Stomach (tissue), 9 donors: Measurements from ENCODE around the gene MBP. TPM values are rescaled to one million over a fixed set of nuclear protein-coding genes. Genes with fewer than 3 reads are reported as not detected.
A peak's percentile ranks its signal among the peaks of the same experiment; 100 is the strongest.

Experiments
- DNase-seq, 2 donors: peaks; one replicate each; pipeline versions ENCODE4 v3.0.0 to v3.0.0-alpha.2; 2013 to 2019
- H3K27ac ChIP-seq, 5 donors: fragments of 200-600 bp in 4 of 5; sonication (generic) in 4 of 5; one replicate each; pipeline ENCODE4 v1.5.1; 2013 to 2019; ENCODE audit warnings: mild to moderate bottlenecking in 1 of 5, moderate library complexity in 1 of 5
- H3K27me3 ChIP-seq, 3 donors: fragments of 200-600 bp; sonication (generic); one replicate each; pipeline ENCODE4 v1.5.1; 2017 to 2019; ENCODE audit warnings: mixed run types in 1 of 3
- H3K36me3 ChIP-seq, 4 donors: fragments of 200-600 bp; sonication (generic); 1 replicate in 3 of 4; 2 replicates in 1 of 4; pipeline ENCODE4 v1.5.1; 2016 to 2019
- H3K4me1 ChIP-seq, 4 donors: fragments of 200-600 bp; sonication (generic); one replicate each; pipeline ENCODE4 v1.5.1; 2016 to 2019
- H3K4me3 ChIP-seq, 4 donors: fragments of 200-600 bp; sonication (generic) in 3 of 4; one replicate each; pipeline ENCODE4 v1.5.1; 2016 to 2019; ENCODE audit warnings: mild to moderate bottlenecking in 1 of 4
- H3K9me3 ChIP-seq, 4 donors: fragments of 200-600 bp; sonication (generic); one replicate each; pipeline ENCODE4 v1.5.1; 2016 to 2019
- CTCF ChIP-seq, 7 experiments: fragments of 450-650 bp in 4 of 7; fragments of 200-600 bp in 3 of 7; sonication (generic) in 3 of 7; IDR thresholded peaks; one replicate each; pipeline ENCODE4 v1.5.1; 2016 to 2019; ENCODE audit warnings: antibody characterized with exemption in 7 of 7, control low read depth in 2 of 7, mild to moderate bottlenecking in 1 of 7
- EP300 ChIP-seq: sonication (generic); formaldehyde crosslinking; IDR thresholded peaks from one replicate; pipeline ENCODE4 v1.6.1; 2017; ENCODE audit warnings: antibody characterized with exemption
- POLR2A ChIP-seq, 4 donors: fragments of 450-650 bp; IDR thresholded peaks; one replicate each; pipeline ENCODE4 v1.6.1; 2016; ENCODE audit warnings: antibody characterized with exemption in 4 of 4, control low read depth in 2 of 4, mild to moderate bottlenecking in 1 of 4, moderate library complexity in 1 of 4
- POLR2AphosphoS5 ChIP-seq, 3 donors: sonication (generic); formaldehyde crosslinking; IDR thresholded peaks; one replicate each; pipeline ENCODE4 v1.6.1; 2016; ENCODE audit warnings: antibody characterized with exemption in 3 of 3
- WGBS, 5 donors: extraction: QIAGEN DNeasy Blood & Tissue Kit in 3 of 5; methylation state at CpG; one replicate each; pipeline versions ENCODE4 v1.1.5 to v1.1.7; 2013 to 2018; 5-methylcytosine and 5-hydroxymethylcytosine counted together
- intact Hi-C: fragments of 100-400 bp; cut with DNase I; formaldehyde crosslinking; loops from one replicate; pipeline ENCODE4 v1.15.1; 2023; ENCODE audit warnings: low total_unique reads
- polyA plus RNA-seq, 3 donors: library from polyadenylated mRNA; stranded (reverse); fragments of 200-250 nt; gene quantifications; one replicate each; pipeline ENCODE4 v1.2.3, GENCODE V29; 2013
- total RNA-seq, 5 donors: library from RNA; depleted of rRNA; stranded (reverse); fragments of >200 nt; gene quantifications; one replicate each; pipeline versions ENCODE4 v1.1.0 to v1.2.3, GENCODE V29; 2014 to 2016
- donor health status: healthy with polysubstance abuse.
- donor health status: Bipolar disorder and iron deficiency.
- donor health status: healthy.

Gene MBP
- total and polyA plus RNA-seq, 8 donors, result 7.9 to 407 (median 33.3) TPM

- peak overlapping the region in 1 of 4 donors; percentile 0 for H3K4me3 ChIP-seq
- peak in 1 of 2 donors; percentile 70 for DNase-seq
- H3K27me3 ChIP-seq, result no peaks in the 10 kb centered on the region
- TF ChIP-seq EP300 (no peak), POLR2AphosphoS5 (IDR thresholded peaks at IDR 0.05) (peak in 1 of 3 donors; percentile 9), POLR2A (IDR thresholded peaks at IDR 0.05) (no peak)
- H3K4me1 ChIP-seq, result peaks cover 78 to 99% (median 83%) of the 10 kb centered on the region in 4 donors
- intact Hi-C loops, result no loop called here
- no peaks in the 10 kb centered on the region for H3K9me3 ChIP-seq
- peak overlapping the region; percentile 79 to 91 (median 89) for H3K27ac ChIP-seq
- H3K36me3 ChIP-seq, result peaks cover 0 to 20% (median 11%) of the 10 kb centered on the region in 4 donors
- WGBS, 5 donors, result 35 to 51% (median 42%) methylated on average over 3 of the region's 3 CpGs
Measured at GRCh38 chr18:77102259-77103040, 30.1 kb downstream of the MBP start.

DNA sequence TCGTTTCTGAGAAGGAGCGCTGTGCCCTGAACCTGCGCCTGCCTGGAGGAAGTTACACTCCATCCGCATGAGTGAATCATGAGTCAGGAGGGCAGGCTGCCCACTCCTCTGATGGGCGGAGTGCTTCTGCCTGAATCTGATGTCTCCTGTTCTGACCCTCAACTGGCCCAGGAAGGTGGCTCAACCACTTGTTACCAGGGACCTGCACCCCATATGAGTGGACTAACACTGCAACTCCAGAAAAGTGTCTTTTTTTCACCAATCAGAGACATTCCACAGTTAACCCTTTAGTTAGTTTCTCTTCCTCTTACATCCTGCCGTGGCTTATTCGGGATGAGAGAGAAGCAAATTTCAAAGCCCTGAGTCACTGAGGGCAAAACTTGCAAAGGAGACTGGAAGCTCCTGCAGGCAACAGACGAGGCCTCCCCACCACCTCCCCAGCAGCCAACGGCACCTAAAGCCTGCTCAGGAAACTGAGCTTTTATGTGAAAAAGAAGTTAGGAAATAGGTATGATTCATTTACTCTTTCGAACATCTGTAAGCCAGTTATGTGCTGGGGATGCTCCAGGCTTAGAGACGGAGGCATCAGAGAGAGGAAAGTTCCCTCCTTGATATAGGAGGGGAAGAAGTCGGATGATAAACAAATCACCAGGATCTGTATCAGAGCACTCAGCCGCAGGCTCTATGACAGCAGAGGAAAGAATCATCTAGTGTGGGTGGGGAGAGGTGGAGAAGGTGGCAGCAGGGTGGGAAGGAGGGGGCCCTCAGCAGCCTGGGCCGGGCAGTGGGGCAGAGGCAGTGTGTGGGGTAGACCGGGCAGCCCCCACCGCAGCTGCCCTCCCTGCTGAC, 30.9 kb downstream of the MBP start:
- 41 to 69% (median 50%) methylated on average over 16 of the region's 16 CpGs for WGBS, 5 donors
- Histone ChIP-seq H3K4me1 (peaks cover 69 to 99% (median 77%) of the 10 kb centered on the region in 4 donors), H3K9me3 (no peaks in the 10 kb centered on the region), H3K27ac (peak overlapping the region; percentile 79 to 91 (median 89)), H3K27me3 (no peaks in the 10 kb centered on the region), H3K36me3 (peaks cover 0 to 21% (median 13%) of the 10 kb centered on the region in 4 donors), H3K4me3 (peak overlapping the region in 1 of 4 donors; percentile 0)
- DNase-seq, result peak in 1 of 2 donors; percentile 76
- TF ChIP-seq POLR2AphosphoS5 (IDR thresholded peaks at IDR 0.05), result peak in 2 of 3 donors; percentile 22 to 69
- no peak for TF ChIP-seq CTCF (IDR thresholded peaks at IDR 0.05)
- intact Hi-C loops, result no loop called here

DNA sequence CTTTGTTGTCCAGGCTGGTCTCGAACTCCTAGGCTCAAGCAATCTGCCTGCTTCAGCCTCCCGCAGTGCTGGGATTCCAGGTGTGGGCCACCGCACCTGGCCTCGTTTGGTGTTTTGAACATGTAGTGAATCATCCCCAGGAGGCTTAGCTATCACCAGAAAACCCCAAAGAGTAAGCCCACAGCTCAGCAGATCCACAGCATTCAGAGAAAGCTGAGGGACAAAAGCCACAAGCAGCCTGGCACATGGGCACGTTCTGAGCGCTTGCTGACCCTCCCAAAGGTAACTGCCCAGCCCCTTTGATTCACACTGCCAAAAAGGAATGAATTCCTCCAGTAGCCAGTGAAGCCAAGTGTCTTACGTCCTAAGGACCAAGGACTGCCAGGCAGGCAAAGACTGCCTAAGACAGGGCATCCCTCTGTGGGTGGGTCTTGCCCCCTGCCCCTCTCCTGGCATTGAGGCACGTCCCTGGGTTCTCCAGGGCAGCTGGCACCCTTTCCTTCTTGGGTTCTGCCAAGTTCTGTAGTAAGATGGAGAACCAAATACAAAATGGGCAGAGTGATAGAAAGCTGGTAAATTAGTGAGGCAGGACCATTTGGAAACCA, 31.7 kb downstream of the MBP start:
- Histone ChIP-seq H3K4me1 (peaks cover 65 to 99% (median 72%) of the 10 kb centered on the region in 4 donors), H3K36me3 (peaks cover 0 to 21% (median 14%) of the 10 kb centered on the region in 4 donors)

GRCh38 chr18:77099485-77100370, 32.9 kb downstream of the MBP start:
- 74 to 86% (median 81%) methylated on average over 20 to 21 of the region's 21 CpGs for WGBS, 5 donors
- H3K4me3 ChIP-seq, result no peak overlapping the region
- peaks cover 0 to 28% (median 14%) of the 10 kb centered on the region in 4 donors for H3K36me3 ChIP-seq
- no peak for DNase-seq
- intact Hi-C loops, result no loop called here
- TF ChIP-seq CTCF (IDR thresholded peaks at IDR 0.05) (no peak), POLR2AphosphoS5 (IDR thresholded peaks at IDR 0.05) (no peak), EP300 (no peak), POLR2A (IDR thresholded peaks at IDR 0.05) (no peak)
- H3K27me3 ChIP-seq, result no peaks in the 10 kb centered on the region
- H3K4me1 ChIP-seq, result peaks cover 64 to 100% (median 76%) of the 10 kb centered on the region in 4 donors
- no peaks in the 10 kb centered on the region for H3K9me3 ChIP-seq
- peak overlapping the region in 4 of 5 donors; percentile 17 to 91 (median 68) for H3K27ac ChIP-seq

More for the DNA sequence above, 31.7 kb downstream of the MBP start:
- no peaks in the 10 kb centered on the region for H3K27me3 ChIP-seq
- no peak for TF ChIP-seq POLR2AphosphoS5 (IDR thresholded peaks at IDR 0.05)
- intact Hi-C loops, result no loop called here
- no peak overlapping the region for H3K4me3 ChIP-seq
- 70 to 80% (median 75%) methylated on average over 8 of the region's 8 CpGs for WGBS, 5 donors
- H3K27ac ChIP-seq, result peak overlapping the region; percentile 20 to 91 (median 89)
- H3K9me3 ChIP-seq, result no peaks in the 10 kb centered on the region
- DNase-seq, result no peak
